ENCODE measurements around the gene NMNAT2.
"Not testable (repeated sequence)": the region's sequence is repeated elsewhere in the genome, so short reads cannot be mapped to it uniquely, and the experiment has no call there.

The NMNAT2 gene

DNA sequence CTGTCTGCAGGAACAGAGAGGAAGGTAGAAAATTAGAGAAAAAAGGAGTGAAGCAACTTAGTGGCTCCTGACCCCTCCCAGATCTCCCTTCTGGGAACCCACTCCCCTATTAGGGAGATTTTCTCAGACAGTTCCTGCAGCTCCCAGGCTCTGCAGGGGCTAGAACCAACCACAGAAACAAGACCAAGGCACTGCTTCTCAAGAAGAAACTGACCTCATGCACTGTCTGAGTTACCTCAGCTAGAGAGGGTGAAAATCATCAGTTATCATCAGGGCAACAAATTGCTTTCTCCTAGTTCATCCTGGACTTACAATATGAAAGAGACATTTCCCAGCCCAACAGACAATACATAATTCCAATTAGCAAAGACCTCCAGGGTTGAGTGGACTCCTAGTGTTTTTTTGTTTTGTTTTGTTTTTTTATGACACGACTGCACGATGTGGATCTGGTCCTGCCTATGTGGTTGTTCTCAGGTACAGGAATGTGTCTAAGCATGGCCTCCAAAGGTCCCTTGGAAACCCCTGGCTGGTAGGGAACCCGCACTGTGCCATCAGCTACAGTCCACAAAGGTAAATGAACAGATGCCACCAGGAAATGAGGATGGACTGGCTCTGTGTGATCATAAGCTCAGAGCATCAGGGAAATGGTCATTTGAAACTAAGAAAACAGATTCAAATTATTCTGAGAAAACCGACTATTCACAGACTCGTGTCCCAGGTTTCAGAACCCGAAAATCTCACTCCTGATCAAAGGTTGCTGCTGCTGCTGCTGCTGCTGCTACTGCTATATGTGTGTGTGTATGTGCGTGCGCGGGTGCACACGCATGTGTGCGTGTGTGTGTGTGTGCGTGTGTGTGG, 166.8 kb downstream of the NMNAT2 start:
- DNase-seq = no peak

DNA sequence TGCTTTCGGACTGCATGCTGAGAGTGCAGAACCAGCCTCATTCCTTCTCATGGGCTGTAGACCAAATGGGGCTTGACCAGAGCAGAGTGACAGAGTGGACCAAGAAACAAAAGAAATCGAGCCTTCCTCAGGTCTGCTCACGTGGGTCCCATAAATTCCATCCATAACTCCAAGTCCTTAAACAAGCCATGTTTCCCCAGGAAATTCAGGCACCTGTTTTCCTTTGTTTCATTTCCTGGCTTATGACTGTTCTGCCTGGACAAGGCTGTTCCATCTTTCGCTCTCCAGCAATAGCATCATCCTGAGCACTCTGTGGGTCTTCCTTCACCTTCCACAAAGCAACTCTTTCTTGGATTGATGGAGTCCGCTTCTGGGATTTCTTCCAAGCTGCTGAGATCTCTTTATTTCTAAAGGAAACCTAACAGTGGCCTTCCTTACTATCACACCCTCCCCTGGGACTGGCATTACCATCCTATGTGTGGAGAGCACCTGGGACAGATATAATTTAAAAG, 168.2 kb downstream of the NMNAT2 start:
- no peak for DNase-seq

DNA sequence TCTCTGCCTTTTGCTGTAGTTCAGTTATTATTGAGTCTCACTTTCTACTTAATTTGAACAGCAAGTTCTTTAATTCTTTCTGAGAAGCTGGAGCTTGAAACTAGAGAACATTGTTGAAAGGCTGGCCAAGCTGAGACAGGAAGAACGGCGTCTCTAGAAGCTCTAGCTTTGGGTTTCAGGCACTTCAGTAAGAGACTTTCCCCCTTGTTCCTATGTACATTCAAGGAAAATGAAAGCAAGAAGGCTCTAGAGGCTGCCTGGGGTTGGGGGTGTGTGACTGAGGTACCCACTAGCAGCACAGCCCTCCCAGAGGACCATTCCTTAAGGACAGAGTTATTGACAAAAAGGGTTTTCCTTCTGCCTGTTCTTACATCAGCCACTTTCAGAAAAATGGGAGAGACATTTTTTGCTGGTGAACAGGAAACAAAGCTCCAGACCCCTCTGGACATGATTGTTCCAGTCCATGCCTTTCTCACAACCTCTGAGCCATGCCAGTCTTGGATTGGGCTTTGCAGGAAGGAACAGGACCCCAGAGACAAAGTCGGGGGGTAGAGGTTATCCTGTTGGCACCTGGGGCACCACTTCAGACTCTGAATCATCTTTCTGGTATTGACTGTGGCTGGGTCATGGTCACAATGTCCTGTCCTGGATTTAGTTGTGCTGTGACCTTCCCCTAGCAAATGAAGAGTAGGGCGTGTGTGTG, 169.0 kb downstream of the NMNAT2 start:
- no peak for DNase-seq

DNA sequence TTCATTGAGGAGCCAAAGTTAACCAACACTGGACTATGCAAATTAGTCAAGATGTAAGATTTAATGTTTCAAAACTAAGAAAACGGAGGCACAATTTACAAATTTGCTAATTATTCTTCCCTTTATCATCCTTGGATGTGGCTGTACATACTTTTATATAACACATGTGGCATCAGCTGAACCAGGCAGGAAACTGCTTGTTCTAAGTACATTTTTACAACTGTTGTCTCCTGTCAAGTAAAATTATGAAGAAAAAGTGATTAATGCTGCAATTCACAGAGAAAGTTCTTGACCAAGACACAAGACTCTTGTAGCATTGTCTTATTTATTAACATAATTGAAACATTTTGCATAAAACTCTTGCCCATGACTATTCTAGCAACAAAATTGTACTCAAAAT, 170.2 kb downstream of the NMNAT2 start:
- DNase-seq = no peak

DNA sequence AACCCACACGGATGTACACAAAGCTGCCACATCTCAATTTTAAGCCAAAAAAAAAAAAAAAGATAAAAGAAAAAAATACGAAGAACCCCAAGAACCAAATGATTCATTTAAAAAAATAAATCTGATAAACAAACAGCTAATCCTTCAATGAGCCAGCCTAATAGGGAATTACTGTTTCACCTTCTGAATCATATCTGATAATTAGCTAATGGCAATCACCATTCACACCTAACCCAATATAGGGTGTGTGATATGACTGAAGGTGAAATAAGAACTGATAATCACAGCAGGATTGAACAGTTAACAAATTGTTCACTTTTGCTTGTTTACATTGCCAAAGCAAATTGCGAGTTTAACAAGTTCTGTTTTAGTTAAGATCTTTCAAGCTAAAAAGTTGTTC, 170.7 kb downstream of the NMNAT2 start:
- DNase-seq = no peak

DNA sequence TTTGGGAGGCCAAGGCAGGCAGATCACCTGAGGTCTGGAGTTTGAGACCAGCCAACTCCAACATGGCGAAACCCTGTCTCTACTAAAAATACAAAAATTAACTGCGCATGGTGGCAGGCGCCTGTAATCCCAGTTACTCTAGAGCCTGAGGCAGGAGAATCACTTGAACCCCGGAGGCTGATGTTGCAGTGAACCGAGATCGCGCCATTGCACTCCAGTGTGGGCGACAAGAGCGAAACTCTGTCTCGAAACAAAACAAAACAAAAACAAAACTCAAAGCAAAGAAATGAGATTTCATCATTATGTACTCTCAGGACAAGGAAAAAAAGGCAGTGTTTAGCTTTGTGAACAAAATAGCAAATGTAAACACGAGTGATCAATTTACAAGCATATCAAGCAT, 171.1 kb downstream of the NMNAT2 start:
- no peak for DNase-seq

DNA sequence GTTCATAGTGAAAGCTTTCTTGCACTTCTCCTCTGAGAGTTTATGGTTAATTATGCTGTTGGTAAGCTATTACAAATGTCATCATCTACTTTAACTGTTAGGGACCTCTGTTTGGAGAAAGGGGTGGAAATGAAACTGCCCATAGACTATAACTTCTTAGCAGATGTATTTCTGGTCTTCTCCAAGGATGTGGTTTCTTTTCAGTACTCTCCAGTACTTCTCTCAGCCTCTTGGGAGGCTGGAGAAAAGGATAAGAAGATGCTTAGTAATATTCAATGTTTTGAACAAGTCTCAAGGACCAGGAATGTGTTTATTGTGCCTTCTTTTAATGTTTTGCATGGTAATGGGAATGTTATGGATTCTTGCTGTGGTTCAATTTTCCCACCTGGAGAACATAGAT, 171.7 kb downstream of the NMNAT2 start:
- no peak for DNase-seq

DNA sequence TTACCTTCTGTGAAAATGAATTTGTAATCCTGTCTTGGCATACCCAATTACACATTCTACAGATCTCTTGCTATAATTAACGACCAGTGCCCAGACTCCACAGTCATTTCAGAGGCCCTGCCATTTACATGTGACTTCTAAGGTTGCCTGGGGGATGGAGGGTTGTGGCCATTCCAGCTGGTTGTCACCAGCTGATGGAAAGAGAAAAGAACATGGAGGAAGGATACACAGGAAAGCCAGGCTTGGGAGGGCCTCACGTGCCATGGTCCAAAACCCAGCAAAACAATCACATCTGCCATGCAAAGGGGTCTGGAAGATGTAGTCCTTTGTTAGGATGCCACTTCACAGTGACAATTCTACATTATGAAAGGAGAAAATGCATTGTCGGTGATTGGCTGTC, 172.8 kb downstream of the NMNAT2 start:
- no peak for DNase-seq

DNA sequence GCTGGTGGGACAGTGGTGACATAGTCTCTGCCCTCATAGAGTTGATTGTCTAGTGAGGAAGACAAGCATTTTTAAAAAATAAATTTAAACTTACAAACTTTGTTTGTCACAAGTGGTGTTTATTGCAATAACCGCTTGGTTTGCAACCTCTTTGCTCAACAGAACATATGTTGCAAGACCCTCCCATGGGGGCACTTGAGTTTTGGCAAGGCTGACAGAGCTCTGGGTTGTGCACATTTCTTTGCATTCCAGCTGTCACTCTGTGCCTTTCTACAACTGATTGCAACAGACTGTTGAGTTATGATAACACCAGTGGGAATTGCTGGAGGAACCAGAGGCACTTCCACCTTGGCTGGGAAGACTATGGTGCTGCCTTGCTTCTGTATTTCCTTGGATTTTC, 173.7 kb downstream of the NMNAT2 start:
- no peak for DNase-seq

DNA sequence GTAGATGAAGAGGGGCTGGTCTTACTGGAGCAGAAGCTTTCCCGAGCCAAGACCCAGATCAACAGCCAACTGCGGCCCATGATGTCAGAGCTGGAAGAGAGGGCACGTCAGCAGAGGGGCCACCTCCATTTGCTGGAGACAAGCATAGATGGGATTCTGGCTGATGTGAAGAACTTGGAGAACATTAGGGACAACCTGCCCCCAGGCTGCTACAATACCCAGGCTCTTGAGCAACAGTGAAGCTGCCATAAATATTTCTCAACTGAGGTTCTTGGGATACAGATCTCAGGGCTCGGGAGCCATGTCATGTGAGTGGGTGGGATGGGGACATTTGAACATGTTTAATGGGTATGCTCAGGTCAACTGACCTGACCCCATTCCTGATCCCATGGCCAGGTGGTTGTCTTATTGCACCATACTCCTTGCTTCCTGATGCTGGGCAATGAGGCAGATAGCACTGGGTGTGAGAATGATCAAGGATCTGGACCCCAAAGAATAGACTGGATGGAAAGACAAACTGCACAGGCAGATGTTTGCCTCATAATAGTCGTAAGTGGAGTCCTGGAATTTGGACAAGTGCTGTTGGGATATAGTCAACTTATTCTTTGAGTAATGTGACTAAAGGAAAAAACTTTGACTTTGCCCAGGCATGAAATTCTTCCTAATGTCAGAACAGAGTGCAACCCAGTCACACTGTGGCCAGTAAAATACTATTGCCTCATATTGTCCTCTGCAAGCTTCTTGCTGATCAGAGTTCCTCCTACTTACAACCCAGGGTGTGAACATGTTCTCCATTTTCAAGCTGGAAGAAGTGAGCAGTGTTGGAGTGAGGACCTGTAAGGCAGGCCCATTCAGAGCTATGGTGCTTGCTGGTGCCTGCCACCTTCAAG, 174.8 kb downstream of the NMNAT2 start:
- no peak for DNase-seq

DNA sequence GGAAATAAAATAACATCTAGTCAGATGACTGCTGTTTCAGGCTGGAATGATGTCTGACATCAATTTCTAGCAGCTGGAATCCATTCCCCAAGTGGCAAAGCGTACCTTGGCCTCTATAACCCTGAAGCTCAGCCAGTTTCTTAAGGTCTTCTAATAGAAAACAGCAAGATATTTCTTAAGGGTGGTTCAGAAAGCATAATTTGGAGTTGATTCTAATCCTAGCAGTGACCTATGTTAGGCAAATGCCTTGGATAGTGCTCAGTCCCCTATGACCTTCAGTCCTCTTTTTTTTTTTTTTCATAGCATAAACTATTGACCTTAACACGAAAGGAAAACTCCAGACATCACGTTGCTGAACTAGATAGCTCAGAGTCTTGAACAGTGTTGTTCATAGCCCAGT, 175.6 kb downstream of the NMNAT2 start:
- DNase-seq = no peak

DNA sequence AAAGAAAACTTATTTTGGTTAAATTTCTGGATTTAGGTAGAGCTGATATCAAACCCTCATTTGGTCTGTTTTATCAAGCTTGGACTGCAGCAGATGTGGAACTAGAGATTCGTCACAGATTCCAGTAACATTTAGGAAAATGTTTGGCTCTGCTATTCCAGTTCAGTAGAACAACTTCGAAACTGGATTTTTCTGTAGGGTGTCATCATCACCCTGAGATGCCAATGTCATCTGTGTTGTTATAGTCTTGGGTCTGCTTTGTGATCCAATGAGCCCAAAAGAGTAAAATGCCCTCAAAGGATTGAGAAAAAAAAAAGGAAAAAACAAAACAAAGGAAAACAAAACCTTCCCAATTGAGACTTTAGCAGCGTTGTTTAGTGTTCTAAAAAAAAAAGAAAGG, 176.7 kb downstream of the NMNAT2 start:
- no peak for DNase-seq

DNA sequence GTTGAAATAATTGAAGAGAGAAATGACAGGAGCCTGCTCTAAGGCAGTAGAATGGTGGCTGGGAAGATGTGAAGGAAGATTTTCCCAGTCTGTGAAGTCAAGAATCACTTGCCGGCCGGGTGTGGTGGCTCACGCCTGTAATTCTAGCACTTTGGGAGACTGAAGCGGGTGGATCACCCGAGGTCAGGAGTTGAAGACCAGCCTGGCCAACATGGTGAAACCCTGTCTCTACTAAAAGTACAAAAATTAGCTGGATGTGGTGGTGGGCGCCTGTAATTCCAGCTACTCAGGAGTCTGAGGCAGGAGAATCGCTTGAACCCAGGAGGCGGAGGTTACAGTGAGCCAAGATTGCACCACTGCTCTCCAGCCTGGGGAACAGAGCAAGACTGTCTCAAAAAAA, 177.3 kb downstream of the NMNAT2 start:
- not testable (repeated sequence) for DNase-seq

DNA sequence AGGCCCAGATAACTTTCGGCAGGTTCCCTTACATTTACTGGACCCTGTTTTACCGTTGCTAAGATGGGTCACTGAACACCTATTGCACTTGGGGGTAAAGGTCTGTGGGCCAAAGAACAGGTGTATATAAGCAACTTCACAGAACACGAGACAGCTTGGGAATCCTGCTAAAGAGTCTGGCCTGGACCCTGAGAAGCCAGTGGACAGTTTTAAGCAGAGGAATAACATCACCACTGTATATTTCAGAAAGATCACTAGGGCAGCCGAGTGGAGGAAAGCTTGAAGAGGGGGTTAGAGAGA, 177.7 kb downstream of the NMNAT2 start:
- DNase-seq = no peak

DNA sequence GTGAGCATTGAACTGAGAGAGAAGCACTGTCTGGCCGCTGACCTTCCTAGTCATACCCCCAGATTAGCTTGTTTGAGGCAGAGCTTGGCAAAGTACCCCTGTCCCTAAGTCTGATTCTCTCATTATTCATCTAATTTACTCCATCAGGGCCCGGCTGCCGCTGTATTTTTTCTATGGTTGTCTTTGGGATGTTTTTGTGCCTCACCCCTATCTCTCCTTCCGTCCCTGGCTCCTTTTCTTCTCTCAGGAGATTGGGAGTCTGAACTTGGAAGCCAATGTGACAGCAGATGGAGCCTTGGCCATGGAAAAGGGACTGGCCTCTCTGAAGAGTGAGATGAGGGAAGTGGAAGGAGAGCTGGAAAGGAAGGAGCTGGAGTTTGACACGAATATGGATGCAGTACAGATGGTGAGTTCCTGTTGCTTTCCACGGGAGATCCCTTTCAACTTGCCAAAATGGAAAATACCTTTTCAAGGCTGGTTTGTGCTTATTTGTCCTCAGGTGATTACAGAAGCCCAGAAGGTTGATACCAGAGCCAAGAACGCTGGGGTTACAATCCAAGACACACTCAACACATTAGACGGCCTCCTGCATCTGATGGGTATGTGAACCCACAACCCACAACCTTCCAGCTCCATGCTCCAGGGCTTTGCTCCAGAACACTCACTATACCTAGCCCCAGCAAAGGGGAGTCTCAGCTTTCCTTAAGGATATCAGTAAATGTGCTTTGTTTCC, 178.2 kb downstream of the NMNAT2 start:
- DNase-seq = no peak

DNA sequence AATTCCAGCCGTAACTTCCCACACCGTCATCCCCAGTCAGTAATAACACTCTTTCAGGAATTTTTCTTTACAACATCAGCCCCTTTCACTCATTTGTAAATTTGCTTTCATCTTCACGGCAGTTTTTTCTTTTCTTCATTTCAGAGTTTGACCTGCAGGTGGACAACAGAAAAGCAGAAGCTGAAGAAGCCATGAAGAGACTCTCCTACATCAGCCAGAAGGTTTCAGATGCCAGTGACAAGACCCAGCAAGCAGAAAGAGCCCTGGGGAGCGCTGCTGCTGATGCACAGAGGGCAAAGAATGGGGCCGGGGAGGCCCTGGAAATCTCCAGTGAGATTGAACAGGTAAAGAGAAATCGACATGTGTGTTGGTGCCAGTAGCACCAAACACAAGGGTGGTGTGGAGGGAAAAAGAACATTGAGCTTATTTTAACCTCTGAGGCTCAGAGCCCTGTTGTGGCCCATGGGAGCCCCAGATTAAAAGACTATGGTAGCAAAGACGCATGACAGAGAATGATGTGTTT, 178.9 kb downstream of the NMNAT2 start:
- no peak for DNase-seq

DNA sequence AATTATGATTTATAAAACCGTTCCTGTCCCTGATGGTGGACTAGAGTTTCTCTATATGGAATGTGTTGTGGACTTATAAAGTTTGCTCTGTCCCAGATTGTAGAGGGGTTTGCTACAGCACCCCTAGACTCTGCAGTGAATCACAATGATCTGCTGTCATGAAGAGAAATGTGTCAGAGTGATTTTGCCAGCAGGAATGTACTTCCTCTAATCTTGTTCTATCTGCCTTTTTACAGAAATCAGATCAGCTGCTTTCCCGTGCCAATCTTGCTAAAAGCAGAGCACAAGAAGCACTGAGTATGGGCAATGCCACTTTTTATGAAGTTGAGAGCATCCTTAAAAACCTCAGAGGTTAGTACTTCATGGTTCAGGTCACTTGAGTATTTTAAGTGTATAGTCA, 180.1 kb downstream of the NMNAT2 start:
- no peak for DNase-seq

DNA sequence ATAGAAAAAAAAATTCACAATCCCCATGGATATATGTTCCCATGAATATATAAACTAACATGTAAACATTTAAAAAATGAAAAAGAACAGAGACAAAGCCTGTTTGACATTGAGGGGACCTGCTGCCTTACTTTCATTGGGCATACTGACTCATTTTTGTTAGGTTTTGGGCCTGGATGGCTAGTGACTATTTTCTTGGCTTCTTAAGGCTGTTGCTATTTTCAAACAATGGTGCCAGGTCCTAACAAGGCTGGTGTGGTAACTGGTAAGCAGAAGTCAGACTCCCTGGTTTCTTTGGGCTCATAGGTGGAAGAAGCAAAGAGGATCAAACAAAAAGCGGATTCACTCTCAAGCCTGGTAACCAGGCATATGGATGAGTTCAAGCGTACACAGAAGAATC, 181.1 kb downstream of the NMNAT2 start:
- DNase-seq = no peak

DNA sequence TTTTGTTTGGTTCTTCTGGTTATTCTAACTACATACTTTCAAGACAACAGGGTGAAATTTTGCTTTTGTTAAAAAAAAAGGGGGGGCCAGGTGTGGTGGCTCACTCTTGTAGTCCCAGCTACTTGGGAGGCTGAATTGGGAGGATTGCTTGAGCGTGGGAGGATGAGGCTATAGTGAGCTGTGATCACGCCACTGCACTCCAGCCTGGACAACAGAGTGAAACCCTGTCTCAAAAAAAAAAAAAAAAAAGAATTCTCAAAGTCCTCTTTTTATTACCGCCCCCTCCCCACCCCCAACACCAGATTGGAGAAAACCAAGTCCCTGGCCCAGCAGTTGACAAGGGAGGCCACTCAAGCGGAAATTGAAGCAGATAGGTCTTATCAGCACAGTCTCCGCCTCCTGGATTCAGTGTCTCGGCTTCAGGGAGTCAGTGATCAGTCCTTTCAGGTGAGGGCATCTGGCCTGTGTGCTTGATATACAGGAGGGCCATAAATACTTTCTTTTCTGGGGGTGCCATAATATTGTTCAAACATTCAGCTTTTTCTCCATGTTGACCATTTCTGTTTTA, 181.9 kb downstream of the NMNAT2 start:
- DNase-seq = no peak

DNA sequence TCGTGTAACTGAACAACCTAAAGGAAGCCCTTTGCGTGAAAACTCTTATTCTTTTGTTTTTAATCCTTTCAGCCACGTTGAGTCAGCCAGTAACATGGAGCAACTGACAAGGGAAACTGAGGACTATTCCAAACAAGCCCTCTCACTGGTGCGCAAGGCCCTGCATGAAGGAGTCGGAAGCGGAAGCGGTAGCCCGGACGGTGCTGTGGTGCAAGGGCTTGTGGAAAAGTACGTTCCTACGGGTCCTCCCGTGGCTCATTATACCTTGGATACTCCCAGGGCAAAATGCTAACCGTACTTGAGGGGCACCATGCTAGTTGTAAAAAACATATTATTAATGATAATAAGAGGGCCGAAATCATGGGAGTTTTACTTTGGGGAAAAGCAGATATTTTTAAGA, 182.7 kb downstream of the NMNAT2 start:
- DNase-seq = no peak

DNA sequence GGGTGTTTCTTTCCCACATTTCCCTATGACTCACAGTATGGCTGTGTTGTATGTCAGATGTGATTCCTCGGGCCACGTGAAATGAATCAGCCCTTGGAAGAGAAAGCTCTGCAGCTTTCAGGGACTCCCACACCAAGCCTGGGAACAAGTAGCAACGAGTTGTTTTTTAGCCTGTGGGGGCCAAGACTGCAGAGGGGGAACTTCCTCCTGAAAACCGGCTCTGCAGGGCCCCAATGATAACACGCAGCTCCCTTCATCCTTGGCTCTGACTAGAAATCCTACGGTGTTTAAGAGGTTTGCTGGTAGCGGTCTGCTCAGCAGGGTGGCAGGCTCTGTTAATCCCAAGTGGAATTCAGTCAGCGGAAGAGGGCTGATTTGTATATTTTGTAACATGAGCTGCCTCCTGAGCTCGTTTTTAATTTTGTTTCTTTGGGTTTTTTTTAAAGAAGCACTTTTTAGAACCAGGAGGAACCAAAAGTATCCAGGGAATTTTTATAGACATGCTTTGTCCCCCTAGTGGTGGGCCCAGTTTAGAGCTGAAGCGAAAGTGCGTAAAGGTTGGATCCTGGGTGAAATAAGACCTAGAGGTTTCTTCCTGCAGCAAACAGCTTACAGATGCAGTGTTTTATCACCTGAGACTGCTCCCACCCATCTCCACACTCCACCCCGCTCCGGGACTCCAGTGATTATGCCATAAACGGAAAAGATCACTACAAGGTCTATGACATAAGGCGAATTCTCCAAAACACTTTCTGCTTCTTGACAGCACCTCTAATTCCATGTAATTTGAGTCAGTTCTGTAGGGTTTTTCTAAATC, 183.3 kb downstream of the NMNAT2 start:
- DNase-seq = no peak

Measured in activated CD4-positive, alpha-beta T cell treated with anti-CD3 and anti-CD28 coated beads for 4 hours (primary cell).